ENCODE data around the gene ZNF821. TPM values are rescaled to one million over a fixed set of nuclear protein-coding genes. Genes with fewer than 3 reads are reported as not detected.

Gene ZNF821
- polyA plus RNA-seq, 1 of the 3 experiments (the other 2 are of a cell fraction), result 8.8 TPM

DNA sequence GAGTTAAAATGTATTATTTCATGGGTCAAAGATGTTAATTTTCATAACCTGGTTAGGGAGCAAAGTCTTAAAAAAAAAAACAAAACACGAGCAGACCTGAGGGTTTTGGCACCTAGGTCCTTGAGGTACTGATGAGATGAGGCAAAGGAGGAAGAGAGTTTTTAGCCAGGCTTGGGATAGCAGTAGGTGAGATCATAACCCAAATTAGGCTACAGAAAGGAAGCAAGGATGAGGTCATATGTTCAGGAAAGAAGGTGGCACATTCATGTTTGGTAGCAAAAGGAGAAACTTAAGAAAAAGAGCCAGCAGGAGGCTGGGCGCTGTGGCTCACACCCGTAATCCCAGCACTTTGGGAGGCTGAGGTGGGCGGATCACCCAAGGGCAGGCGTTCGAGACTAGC is 35.4 kb downstream of the ZNF821 start:
- H3K36me3 ChIP-seq (replicated peaks in 1 of 2; ENCODE audit: control insufficient read depth in 1 of 2, insufficient read depth in 2 of 2, low read length in 1 of 2), result peaks cover 21 to 54% of the 10 kb centered on the region in 2 experiments
- POLR2A ChIA-PET, result no interaction called here
- CTCF ChIA-PET, result interaction anchor here (4.0 to 6.3 kb wide), 2 partner anchors 34 kb away, joined by 17 to 33 read pairs; partner anchors contain the start of gene ZNF821
- H2AFZ ChIP-seq (ENCODE audit: low read depth), result no peak overlapping the region
- no peaks in the 10 kb centered on the region for H3K27me3 ChIP-seq (ENCODE audit: insufficient read depth)
- no peak overlapping the region for H3K27ac ChIP-seq (ENCODE audit: low read depth in 2 of 2, low read length in 1 of 2)
- no peaks in the 10 kb centered on the region for H3K9me2 ChIP-seq
- WGBS (ENCODE audit: low lambda C conversion rate), result 95% methylated on average over 6 of the region's 6 CpGs
- no peak for DNase-seq
- H3K79me2 ChIP-seq (ENCODE audit: insufficient read depth), result peaks cover 57% of the 10 kb centered on the region
- peaks cover 0 to 7% of the 10 kb centered on the region in 2 experiments; a peak in 2 of 4 replicates for H3K4me1 ChIP-seq (ENCODE audit: control insufficient read depth in 1 of 2, insufficient read depth in 2 of 2, low read depth in 1 of 2, low read length in 1 of 2)
- TF ChIP-seq CHD2 (IDR thresholded peaks at IDR 0.05; ENCODE audit: low read length, partially characterized antibody) (no peak), SMC3 (IDR thresholded peaks at IDR 0.05; ENCODE audit: low read depth, low read length) (no peak), TAF1 (IDR thresholded peaks at IDR 0.05; ENCODE audit: borderline replicate concordance, low read depth, low read length) (no peak)
- no peak overlapping the region for H3K4me3 ChIP-seq (ENCODE audit: low read depth in 2 of 2, low read length in 1 of 2)
- no peaks in the 10 kb centered on the region for H3K9me3 ChIP-seq
- no peak overlapping the region for H3K9ac ChIP-seq
- no peak overlapping the region for H3K4me2 ChIP-seq
- peaks cover 7% of the 10 kb centered on the region for H3F3A ChIP-seq (replicated peaks; ENCODE audit: insufficient read depth)
- H4K20me1 ChIP-seq (ENCODE audit: insufficient read depth), result peaks cover 22% of the 10 kb centered on the region; the same call in 1 of the 2 replicates

DNA sequence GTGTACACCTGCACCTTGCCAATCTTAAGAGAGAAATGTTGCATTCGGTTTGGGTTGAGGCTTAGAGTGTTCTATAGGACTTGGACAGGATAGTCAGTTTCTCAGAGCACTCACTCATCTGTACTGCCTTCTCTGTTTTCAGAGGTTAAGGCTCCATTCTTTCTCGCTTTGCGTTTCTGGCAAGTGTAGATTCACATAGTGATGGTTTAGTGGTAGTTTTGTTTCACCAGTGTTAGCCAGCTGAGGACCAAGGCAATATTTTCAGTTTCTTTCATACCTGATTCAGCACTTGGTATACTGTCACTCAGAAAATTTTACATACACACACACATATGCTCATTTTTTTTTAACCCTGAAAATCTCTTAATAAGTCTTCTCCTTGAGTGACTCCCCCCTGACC is 36.9 kb downstream of the ZNF821 start:
- Histone ChIP-seq H4K20me1 (ENCODE audit: insufficient read depth) (peaks cover 19% of the 10 kb centered on the region; the same call in 1 of the 2 replicates), H3K9me2 (no peaks in the 10 kb centered on the region), H3F3A (replicated peaks; ENCODE audit: insufficient read depth) (peaks cover 11% of the 10 kb centered on the region), H3K9ac (peak overlapping the region; percentile 82), H3K27me3 (ENCODE audit: insufficient read depth) (no peaks in the 10 kb centered on the region), H3K4me2 (peak overlapping the region; percentile 96), H3K36me3 (replicated peaks in 1 of 2; ENCODE audit: control insufficient read depth in 1 of 2, insufficient read depth in 2 of 2, low read length in 1 of 2) (peaks cover 21 to 40% of the 10 kb centered on the region in 2 experiments), H2AFZ (ENCODE audit: low read depth) (no peak overlapping the region), H3K4me3 (ENCODE audit: low read depth in 2 of 2, low read length in 1 of 2) (peak overlapping the region; percentile 91 to 95), H3K27ac (ENCODE audit: low read depth in 2 of 2, low read length in 1 of 2) (no peak overlapping the region), H3K9me3 (no peaks in the 10 kb centered on the region), H3K4me1 (ENCODE audit: control insufficient read depth in 1 of 2, insufficient read depth in 2 of 2, low read depth in 1 of 2, low read length in 1 of 2) (peaks cover 0 to 7% of the 10 kb centered on the region in 2 experiments; a peak in 2 of 4 replicates), H3K79me2 (ENCODE audit: insufficient read depth) (peaks cover 42% of the 10 kb centered on the region)
- no peak for DNase-seq
- ChIA-PET CTCF (interaction anchor here (4.0 kb wide), 1 partner anchor 35 kb away, joined by 17 read pairs; no protein-coding TSS in a partner anchor), POLR2A (no interaction called here)
- no peak for TF ChIP-seq RCOR1 (IDR thresholded peaks at IDR 0.05; ENCODE audit: low read length)
- no peak for TF ChIP-seq RXRA (IDR thresholded peaks at IDR 0.05; ENCODE audit: borderline replicate concordance, low read depth)
- no peak for TF ChIP-seq RFX5 (IDR thresholded peaks at IDR 0.05; ENCODE audit: low read length)
- TF ChIP-seq GABPA (IDR thresholded peaks at IDR 0.05; ENCODE audit: low read depth), result no peak
- TF ChIP-seq SMC3 (IDR thresholded peaks at IDR 0.05; ENCODE audit: low read depth, low read length), result no peak
- no peak for TF ChIP-seq NFIC (IDR thresholded peaks at IDR 0.05; ENCODE audit: borderline replicate concordance)
- TF ChIP-seq RAD21 (IDR thresholded peaks at IDR 0.05; ENCODE audit: low read length), result no peak
- no peak for TF ChIP-seq JUND (IDR thresholded peaks at IDR 0.05)
- WGBS (ENCODE audit: low lambda C conversion rate), result 65% methylated on average over 3 of the region's 3 CpGs

DNA sequence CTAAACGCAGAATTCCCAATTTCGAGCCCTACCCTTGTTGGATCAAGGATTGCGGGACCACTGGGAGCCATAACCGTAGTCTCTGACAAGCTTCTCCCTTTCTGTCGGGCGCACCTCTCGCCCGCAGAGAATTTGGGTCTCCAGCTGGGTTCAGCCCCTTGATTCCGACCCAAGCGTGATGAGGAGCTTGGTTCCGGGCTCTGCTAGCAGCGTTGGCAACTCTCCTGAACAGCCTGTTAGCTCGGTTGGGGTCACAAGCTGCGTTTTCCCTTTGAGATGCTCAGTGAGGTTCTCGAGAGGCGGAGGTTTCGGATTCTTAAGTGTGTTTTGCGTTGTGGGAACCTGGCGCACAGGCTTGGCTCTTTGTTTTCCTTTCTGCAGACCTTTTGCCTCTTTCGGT is 37.6 kb downstream of the ZNF821 start:
- peaks cover 40% of the 10 kb centered on the region for H3K79me2 ChIP-seq (ENCODE audit: insufficient read depth)
- H3K27ac ChIP-seq (ENCODE audit: low read depth in 2 of 2, low read length in 1 of 2), result peak overlapping the region in 1 of 2 experiments; percentile 63; a peak in 3 of 4 replicates
- peak overlapping the region; percentile 88; the same call in 1 of the 2 replicates for H2AFZ ChIP-seq (ENCODE audit: low read depth)
- peaks cover 19% of the 10 kb centered on the region; the same call in 1 of the 2 replicates for H4K20me1 ChIP-seq (ENCODE audit: insufficient read depth)
- peak overlapping the region; percentile 96 for H3K4me2 ChIP-seq
- peak overlapping the region; percentile 82 for H3K9ac ChIP-seq
- H3K9me3 ChIP-seq, result no peaks in the 10 kb centered on the region
- DNase-seq, result peak; percentile 27
- peaks cover 11% of the 10 kb centered on the region for H3F3A ChIP-seq (replicated peaks; ENCODE audit: insufficient read depth)
- H3K4me3 ChIP-seq (ENCODE audit: low read depth in 2 of 2, low read length in 1 of 2), result peak overlapping the region; percentile 91 to 95
- peaks cover 21 to 35% of the 10 kb centered on the region in 2 experiments for H3K36me3 ChIP-seq (replicated peaks in 1 of 2; ENCODE audit: control insufficient read depth in 1 of 2, insufficient read depth in 2 of 2, low read length in 1 of 2)
- CTCF ChIA-PET, result interaction anchor here (4.0 kb wide), 1 partner anchor 36 kb away, joined by 17 read pairs; no protein-coding TSS in a partner anchor
- H3K27me3 ChIP-seq (ENCODE audit: insufficient read depth), result no peaks in the 10 kb centered on the region
- WGBS (ENCODE audit: low lambda C conversion rate), result under 1% methylated on average over 16 of the region's 20 CpGs
- H3K4me1 ChIP-seq (ENCODE audit: control insufficient read depth in 1 of 2, insufficient read depth in 2 of 2, low read depth in 1 of 2, low read length in 1 of 2), result peaks cover 0 to 7% of the 10 kb centered on the region in 2 experiments; a peak in 2 of 4 replicates
- POLR2A ChIA-PET, result interaction anchor here (1.0 kb wide), 2 partner anchors 11 to 38 kb away, joined by 3 to 4 read pairs; partner anchors contain the start of gene AP1G1
- H3K9me2 ChIP-seq, result no peaks in the 10 kb centered on the region
- no peak for TF ChIP-seq GABPA (IDR thresholded peaks at IDR 0.05; ENCODE audit: low read depth)
- TF ChIP-seq, protein P1, sequence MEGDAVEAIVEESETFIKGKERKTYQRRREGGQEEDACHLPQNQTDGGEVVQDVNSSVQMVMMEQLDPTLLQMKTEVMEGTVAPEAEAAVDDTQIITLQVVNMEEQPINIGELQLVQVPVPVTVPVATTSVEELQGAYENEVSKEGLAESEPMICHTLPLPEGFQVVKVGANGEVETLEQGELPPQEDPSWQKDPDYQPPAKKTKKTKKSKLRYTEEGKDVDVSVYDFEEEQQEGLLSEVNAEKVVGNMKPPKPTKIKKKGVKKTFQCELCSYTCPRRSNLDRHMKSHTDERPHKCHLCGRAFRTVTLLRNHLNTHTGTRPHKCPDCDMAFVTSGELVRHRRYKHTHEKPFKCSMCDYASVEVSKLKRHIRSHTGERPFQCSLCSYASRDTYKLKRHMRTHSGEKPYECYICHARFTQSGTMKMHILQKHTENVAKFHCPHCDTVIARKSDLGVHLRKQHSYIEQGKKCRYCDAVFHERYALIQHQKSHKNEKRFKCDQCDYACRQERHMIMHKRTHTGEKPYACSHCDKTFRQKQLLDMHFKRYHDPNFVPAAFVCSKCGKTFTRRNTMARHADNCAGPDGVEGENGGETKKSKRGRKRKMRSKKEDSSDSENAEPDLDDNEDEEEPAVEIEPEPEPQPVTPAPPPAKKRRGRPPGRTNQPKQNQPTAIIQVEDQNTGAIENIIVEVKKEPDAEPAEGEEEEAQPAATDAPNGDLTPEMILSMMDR (IDR thresholded peaks at IDR 0.05), result no peak
- no peak for TF ChIP-seq YY1 (IDR thresholded peaks at IDR 0.05; ENCODE audit: low read depth)
- no peak for TF ChIP-seq MXI1 (IDR thresholded peaks at IDR 0.05; ENCODE audit: low read depth, low read length)
- TF ChIP-seq, protein P2, sequence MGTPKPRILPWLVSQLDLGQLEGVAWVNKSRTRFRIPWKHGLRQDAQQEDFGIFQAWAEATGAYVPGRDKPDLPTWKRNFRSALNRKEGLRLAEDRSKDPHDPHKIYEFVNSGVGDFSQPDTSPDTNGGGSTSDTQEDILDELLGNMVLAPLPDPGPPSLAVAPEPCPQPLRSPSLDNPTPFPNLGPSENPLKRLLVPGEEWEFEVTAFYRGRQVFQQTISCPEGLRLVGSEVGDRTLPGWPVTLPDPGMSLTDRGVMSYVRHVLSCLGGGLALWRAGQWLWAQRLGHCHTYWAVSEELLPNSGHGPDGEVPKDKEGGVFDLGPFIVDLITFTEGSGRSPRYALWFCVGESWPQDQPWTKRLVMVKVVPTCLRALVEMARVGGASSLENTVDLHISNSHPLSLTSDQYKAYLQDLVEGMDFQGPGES (IDR thresholded peaks at IDR 0.05; ENCODE audit: low read depth, low read length), result no peak
- TF ChIP-seq EP300 (IDR thresholded peaks at IDR 0.05; ENCODE audit: borderline replicate concordance in 1 of 2, low read depth in 1 of 2, low read length in 1 of 2), result no peak
- no peak for TF ChIP-seq RXRA (IDR thresholded peaks at IDR 0.05; ENCODE audit: borderline replicate concordance, low read depth)
- TF ChIP-seq, protein P3, sequence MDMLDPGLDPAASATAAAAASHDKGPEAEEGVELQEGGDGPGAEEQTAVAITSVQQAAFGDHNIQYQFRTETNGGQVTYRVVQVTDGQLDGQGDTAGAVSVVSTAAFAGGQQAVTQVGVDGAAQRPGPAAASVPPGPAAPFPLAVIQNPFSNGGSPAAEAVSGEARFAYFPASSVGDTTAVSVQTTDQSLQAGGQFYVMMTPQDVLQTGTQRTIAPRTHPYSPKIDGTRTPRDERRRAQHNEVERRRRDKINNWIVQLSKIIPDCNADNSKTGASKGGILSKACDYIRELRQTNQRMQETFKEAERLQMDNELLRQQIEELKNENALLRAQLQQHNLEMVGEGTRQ (IDR thresholded peaks at IDR 0.05; ENCODE audit: borderline replicate concordance, low read depth, low read length), result no peak
- no peak for TF ChIP-seq GATA2 (CRISPR knock-in tag; IDR thresholded peaks at IDR 0.05)
- TF ChIP-seq RCOR1 (IDR thresholded peaks at IDR 0.05; ENCODE audit: low read length), result no peak
- no peak for TF ChIP-seq FOSL2 (IDR thresholded peaks at IDR 0.05; ENCODE audit: borderline replicate concordance, low read depth)

All from SK-N-SH (cell line).